CD4-positive, CD25-positive, alpha-beta regulatory T cell (primary cell): ENCODE data around the gene ARHGAP31. TPM values are rescaled to one million over a fixed set of nuclear protein-coding genes. Genes with fewer than 3 reads are reported as not detected.

ENCODE experiments used
- ATAC-seq, 2 donors: fragments of 150-1000 bp; cut with Tn5 transposase; one replicate each; pipeline ENCODE4 v1.10.0; 2021; ENCODE audit warnings: low read depth in 2 of 2, moderate number of reproducible peaks in 2 of 2, moderate library complexity in 1 of 2
- DNase-seq, 3 donors: peaks; one replicate each; pipeline versions ENCODE4 v3.0.0 to v3.0.0-alpha.2; 2012 to 2022; ENCODE audit warnings: mixed read lengths in 1 of 3
- H3K27ac ChIP-seq: one replicate; pipeline ENCODE4 v1.7.0; 2013; ENCODE audit warnings: mild to moderate bottlenecking, low read length; ENCODE audit not compliant: insufficient read depth, poor library complexity, severe bottlenecking
- H3K27me3 ChIP-seq: one replicate; pipeline ENCODE4 v1.7.0; 2013; ENCODE audit warnings: low read length; ENCODE audit not compliant: control insufficient read depth, insufficient read depth
- H3K36me3 ChIP-seq: one replicate; pipeline ENCODE4 v1.7.0; 2013; ENCODE audit warnings: mild to moderate bottlenecking, low read length, moderate library complexity; ENCODE audit not compliant: control insufficient read depth, insufficient read depth
- H3K4me1 ChIP-seq: 2 replicates; pipeline ENCODE4 v1.7.0; 2013; ENCODE audit warnings: mild to moderate bottlenecking, low read length; ENCODE audit not compliant: insufficient read depth, control insufficient read depth, poor library complexity, severe bottlenecking
- H3K4me3 ChIP-seq: one replicate; pipeline ENCODE4 v1.7.0; 2013; ENCODE audit warnings: low read depth, mild to moderate bottlenecking, low read length, moderate library complexity
- H3K9me3 ChIP-seq, 2 experiments: 1 replicate in 1 of 2; 2 replicates in 1 of 2; pipeline ENCODE4 v1.7.0; 2013; ENCODE audit warnings: low read length in 2 of 2, mild to moderate bottlenecking in 1 of 2, moderate library complexity in 1 of 2; ENCODE audit not compliant: control insufficient read depth in 2 of 2
- H3K27ac Mint-ChIP-seq, 3 donors: one replicate each; pipeline ENCODE4 v1.8.0; 2020 to 2022; ENCODE audit warnings: mild to moderate bottlenecking in 3 of 3, mixed read lengths in 3 of 3, moderate library complexity in 2 of 3
- H3K27me3 Mint-ChIP-seq: one replicate; pipeline ENCODE4 v1.8.0; 2022; ENCODE audit warnings: mild to moderate bottlenecking, mixed read lengths
- H3K36me3 Mint-ChIP-seq: one replicate; pipeline ENCODE4 v1.8.0; 2020; ENCODE audit warnings: mixed read lengths
- H3K4me1 Mint-ChIP-seq, 4 donors: one replicate each; pipeline ENCODE4 v1.8.0; 2020 to 2022; ENCODE audit warnings: mixed read lengths in 4 of 4, mild to moderate bottlenecking in 1 of 4
- H3K4me3 Mint-ChIP-seq, 4 donors: one replicate each; pipeline ENCODE4 v1.8.0; 2020 to 2022; ENCODE audit warnings: mild to moderate bottlenecking in 4 of 4, mixed read lengths in 4 of 4, moderate library complexity in 3 of 4
- H3K9me3 Mint-ChIP-seq, 7 donors: one replicate each; pipeline ENCODE4 v1.8.0; 2020 to 2022; ENCODE audit warnings: mixed read lengths in 7 of 7, mild to moderate bottlenecking in 3 of 7, moderate library complexity in 2 of 7
- polyA plus RNA-seq, 4 donors: library from polyadenylated mRNA; unstranded; fragments of 300-500 nt; fragmentation: Illumina TruSeq; gene quantifications; one replicate each; pipeline ENCODE4 v1.2.3, GENCODE V29; 2021
- total RNA-seq: library from RNA; stranded (reverse); gene quantifications from one replicate; pipeline ENCODE4 v1.2.3, GENCODE V29; 2022

The ARHGAP31 gene, protein sequence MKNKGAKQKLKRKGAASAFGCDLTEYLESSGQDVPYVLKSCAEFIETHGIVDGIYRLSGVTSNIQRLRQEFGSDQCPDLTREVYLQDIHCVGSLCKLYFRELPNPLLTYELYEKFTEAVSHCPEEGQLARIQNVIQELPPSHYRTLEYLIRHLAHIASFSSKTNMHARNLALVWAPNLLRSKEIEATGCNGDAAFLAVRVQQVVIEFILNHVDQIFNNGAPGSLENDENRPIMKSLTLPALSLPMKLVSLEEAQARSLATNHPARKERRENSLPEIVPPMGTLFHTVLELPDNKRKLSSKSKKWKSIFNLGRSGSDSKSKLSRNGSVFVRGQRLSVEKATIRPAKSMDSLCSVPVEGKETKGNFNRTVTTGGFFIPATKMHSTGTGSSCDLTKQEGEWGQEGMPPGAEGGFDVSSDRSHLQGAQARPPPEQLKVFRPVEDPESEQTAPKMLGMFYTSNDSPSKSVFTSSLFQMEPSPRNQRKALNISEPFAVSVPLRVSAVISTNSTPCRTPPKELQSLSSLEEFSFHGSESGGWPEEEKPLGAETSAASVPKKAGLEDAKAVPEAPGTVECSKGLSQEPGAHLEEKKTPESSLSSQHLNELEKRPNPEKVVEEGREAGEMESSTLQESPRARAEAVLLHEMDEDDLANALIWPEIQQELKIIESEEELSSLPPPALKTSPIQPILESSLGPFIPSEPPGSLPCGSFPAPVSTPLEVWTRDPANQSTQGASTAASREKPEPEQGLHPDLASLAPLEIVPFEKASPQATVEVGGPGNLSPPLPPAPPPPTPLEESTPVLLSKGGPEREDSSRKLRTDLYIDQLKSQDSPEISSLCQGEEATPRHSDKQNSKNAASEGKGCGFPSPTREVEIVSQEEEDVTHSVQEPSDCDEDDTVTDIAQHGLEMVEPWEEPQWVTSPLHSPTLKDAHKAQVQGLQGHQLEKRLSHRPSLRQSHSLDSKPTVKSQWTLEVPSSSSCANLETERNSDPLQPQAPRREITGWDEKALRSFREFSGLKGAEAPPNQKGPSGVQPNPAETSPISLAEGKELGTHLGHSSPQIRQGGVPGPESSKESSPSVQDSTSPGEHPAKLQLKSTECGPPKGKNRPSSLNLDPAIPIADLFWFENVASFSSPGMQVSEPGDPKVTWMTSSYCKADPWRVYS (N-terminal part only)
- 13.6 TPM for total RNA-seq
- 1 to 10 TPM; 2.6 to 5.1 (median 4.1) TPM for polyA plus RNA-seq

DNA sequence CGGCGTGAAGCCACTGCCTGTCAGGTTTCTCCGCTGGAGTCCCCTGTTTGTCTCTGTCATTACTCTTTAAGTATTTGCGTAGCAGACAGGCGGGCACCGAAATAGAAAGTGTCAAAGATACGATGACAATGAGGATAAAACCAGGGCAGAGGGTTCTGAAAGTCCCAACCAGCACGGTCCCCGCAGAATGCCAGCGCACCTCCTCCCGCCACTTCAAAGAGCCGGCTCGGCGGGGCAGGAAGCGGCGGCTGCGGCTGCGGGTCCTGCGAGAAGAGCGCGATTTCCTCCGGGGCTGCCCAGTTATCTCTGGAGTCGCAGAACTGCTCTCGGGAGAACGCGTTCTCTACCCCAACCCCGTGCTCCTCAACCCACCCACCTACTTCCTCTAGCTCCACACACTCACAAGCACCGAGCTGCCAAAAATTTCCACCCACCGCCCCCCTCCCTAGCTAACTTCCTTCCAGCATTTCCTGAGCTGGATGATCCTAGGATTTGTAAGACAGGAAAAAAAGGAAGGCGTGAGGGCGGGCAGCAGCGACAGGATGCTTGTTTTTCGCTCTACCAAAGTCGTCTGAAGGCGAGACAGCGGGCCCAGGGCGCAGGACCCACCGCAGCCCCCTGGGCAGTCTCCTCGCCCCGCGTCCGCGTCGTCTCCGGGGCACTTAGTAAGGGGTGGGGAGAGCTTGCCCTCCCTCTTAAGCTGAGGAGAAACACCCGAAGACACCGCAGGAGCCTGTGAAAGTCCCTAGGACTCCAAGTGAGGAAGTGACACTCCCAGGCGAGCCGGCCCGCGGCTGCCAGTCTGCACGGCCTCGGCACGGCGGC, at the start of gene ARHGAP31:
ARHGAP31 (plus strand) TSS at position 513 of the 825 bp plus-strand sequence. CDS start 522 bp downstream, outside the sequence.
- Mint-ChIP-seq H3K27me3 (no peaks in the 10 kb centered on the region), H3K27ac (peak within 1 kb of the TSS; percentile 96 to 98 (median 98)), H3K4me3 (peak within 1 kb of the TSS; percentile 95 to 99 (median 97)), H3K4me1 (peaks cover 31 to 65% (median 46%) of the 10 kb centered on the region in 4 donors), H3K36me3 (peaks cover 3% of the 10 kb centered on the region), H3K9me3 (peaks cover 0 to 1% (median 0%) of the 10 kb centered on the region in 7 donors)
- peak within 1 kb of the TSS; percentile 97 for H3K27ac ChIP-seq
- ATAC-seq (peak; percentile 54 to 55), DNase-seq (peak; percentile 80 to 86 (median 81))
- H3K36me3 ChIP-seq = peaks cover 2% of the 10 kb centered on the region
- H3K4me3 ChIP-seq = peak within 1 kb of the TSS; percentile 93
- H3K27me3 ChIP-seq = no peaks in the 10 kb centered on the region
- H3K4me1 ChIP-seq = peaks cover 44% of the 10 kb centered on the region
- no peaks in the 10 kb centered on the region for H3K9me3 ChIP-seq

DNA sequence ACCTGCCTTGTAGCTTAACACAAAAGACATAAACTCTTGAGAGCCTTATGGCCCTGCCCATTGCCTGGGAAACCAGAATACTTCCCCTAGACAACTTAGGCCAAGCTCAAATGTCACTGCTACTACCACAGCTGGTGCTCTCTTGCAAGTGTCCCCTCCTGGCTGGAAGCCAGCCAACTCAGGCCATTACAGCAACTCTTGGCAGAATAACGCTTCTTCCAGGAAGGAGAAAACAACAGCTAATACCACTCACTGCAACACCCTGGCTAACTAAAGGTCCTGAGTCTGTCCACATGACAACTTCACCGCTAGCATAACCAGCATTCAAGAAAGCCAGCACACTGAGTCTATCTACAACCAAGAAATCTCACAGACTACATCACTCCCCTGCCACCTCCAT, 48.4 kb upstream of the ARHGAP31 start:
- Mint-ChIP-seq H3K9me3 (peaks cover 0 to 25% (median 13%) of the 10 kb centered on the region in 7 donors), H3K27me3 (peaks cover 29% of the 10 kb centered on the region), H3K4me3 (no peak overlapping the region), H3K36me3 (peaks cover 8% of the 10 kb centered on the region), H3K27ac (no peak overlapping the region), H3K4me1 (peaks cover 0 to 8% (median 2%) of the 10 kb centered on the region in 4 donors)
- H3K9me3 ChIP-seq = peaks cover 11 to 13% of the 10 kb centered on the region in 2 experiments
- no peak for ATAC-seq
- H3K36me3 ChIP-seq = no peaks in the 10 kb centered on the region
- no peak overlapping the region for H3K27ac ChIP-seq
- peaks cover 7% of the 10 kb centered on the region for H3K27me3 ChIP-seq
- peaks cover 8% of the 10 kb centered on the region for H3K4me1 ChIP-seq
- H3K4me3 ChIP-seq = no peak overlapping the region
- DNase-seq = no peak

GRCh38 chr3:119255214-119255613, 39.0 kb upstream of the ARHGAP31 start:
- Histone ChIP-seq H3K4me3 (no peak overlapping the region), H3K36me3 (no peaks in the 10 kb centered on the region), H3K27ac (no peak overlapping the region), H3K9me3 (no peaks in the 10 kb centered on the region), H3K27me3 (peaks cover 3% of the 10 kb centered on the region), H3K4me1 (no peaks in the 10 kb centered on the region)
- no peak overlapping the region for H3K27ac Mint-ChIP-seq
- no peak for DNase-seq
- H3K4me3 Mint-ChIP-seq = no peak overlapping the region
- H3K27me3 Mint-ChIP-seq = peaks cover 44% of the 10 kb centered on the region
- no peaks in the 10 kb centered on the region for H3K4me1 Mint-ChIP-seq
- peaks cover 0 to 4% (median 0%) of the 10 kb centered on the region in 7 donors for H3K9me3 Mint-ChIP-seq
- H3K36me3 Mint-ChIP-seq = no peaks in the 10 kb centered on the region
- no peak for ATAC-seq

- no peaks in the 10 kb centered on the region for H3K36me3 Mint-ChIP-seq
- H3K4me3 Mint-ChIP-seq = no peak overlapping the region
- H3K27me3 Mint-ChIP-seq = peaks cover 41% of the 10 kb centered on the region
- peaks cover 0 to 4% (median 0%) of the 10 kb centered on the region in 7 donors for H3K9me3 Mint-ChIP-seq
- no peak for DNase-seq
- Histone ChIP-seq H3K27me3 (peaks cover 5% of the 10 kb centered on the region), H3K4me3 (no peak overlapping the region), H3K27ac (no peak overlapping the region), H3K36me3 (no peaks in the 10 kb centered on the region), H3K4me1 (no peaks in the 10 kb centered on the region), H3K9me3 (no peaks in the 10 kb centered on the region)
- no peak for ATAC-seq
- H3K27ac Mint-ChIP-seq = no peak overlapping the region
- H3K4me1 Mint-ChIP-seq = no peaks in the 10 kb centered on the region
These were observed 37.1 kb upstream of the ARHGAP31 start for GRCh38 chr3:119257111-119257510.

DNA sequence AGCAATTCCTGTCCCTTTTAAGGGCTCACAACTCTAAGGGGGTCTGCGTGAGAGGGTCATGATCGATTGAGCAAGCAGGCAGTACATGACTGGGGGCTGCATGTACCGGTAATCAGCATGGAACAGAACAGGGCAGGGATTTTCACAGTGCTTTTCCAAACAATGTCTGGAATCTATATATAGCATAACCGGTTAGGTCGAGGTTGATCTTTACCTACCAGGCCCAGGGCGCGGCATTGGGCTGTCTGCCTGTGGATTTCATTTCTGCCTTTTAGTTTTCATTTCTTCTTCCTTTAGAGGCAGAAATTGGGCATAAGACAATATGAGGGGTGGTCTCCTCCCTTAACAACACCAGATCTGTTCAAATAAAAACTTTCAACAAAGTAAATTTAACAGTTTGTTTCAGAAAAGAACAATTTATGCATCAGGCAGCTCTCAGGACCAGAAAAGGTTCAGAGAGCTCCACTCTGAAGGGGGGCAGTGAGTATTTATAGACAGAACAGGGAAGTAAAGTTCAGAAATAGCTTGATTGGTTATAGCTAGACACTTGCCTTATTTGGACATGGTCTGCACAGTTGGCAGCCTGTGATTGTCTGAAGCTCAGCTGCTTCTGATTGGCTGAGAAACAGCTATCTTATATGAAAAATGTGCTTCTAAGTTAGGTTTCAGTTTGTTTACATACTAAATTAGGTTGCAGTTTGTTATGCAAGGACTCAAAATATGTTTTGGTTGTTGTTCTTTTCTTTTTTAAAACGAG, 36.4 kb upstream of the ARHGAP31 start:
- Histone ChIP-seq H3K27ac (no peak overlapping the region), H3K4me1 (no peaks in the 10 kb centered on the region), H3K27me3 (peaks cover 5% of the 10 kb centered on the region), H3K36me3 (no peaks in the 10 kb centered on the region), H3K9me3 (no peaks in the 10 kb centered on the region), H3K4me3 (no peak overlapping the region)
- Mint-ChIP-seq H3K9me3 (peaks cover 0 to 4% (median 0%) of the 10 kb centered on the region in 7 donors), H3K4me3 (no peak overlapping the region), H3K27ac (peak overlapping the region in 2 of 3 donors; percentile 13 to 71), H3K27me3 (peaks cover 43% of the 10 kb centered on the region), H3K4me1 (no peaks in the 10 kb centered on the region), H3K36me3 (no peaks in the 10 kb centered on the region)
- DNase-seq (peak in 1 of 3 donors; percentile 7), ATAC-seq (no peak)

DNA sequence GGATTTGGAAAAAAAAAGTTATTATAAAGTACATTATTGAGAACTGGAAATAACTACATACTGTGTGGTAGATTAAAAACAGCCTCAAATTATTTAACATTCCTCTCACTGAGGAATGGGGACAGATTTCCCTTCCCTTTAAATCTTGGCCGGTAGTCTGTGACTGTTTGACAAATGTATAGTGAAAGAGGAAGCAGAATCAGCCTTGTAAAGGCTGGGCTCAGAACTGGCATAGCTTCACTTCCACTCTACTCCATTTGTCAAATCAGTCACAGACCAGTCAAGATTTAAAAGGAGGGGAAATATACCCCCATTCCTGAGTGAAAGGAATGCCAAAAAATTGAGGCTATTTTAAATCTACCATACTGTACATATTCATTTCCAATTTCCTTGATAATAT, 35.3 kb upstream of the ARHGAP31 start:
- H3K9me3 Mint-ChIP-seq = peaks cover 0 to 4% (median 0%) of the 10 kb centered on the region in 7 donors
- Histone ChIP-seq H3K36me3 (no peaks in the 10 kb centered on the region), H3K4me3 (no peak overlapping the region), H3K9me3 (no peaks in the 10 kb centered on the region), H3K27me3 (peaks cover 5% of the 10 kb centered on the region), H3K27ac (no peak overlapping the region), H3K4me1 (no peaks in the 10 kb centered on the region)
- no peaks in the 10 kb centered on the region for H3K4me1 Mint-ChIP-seq
- no peak overlapping the region for H3K4me3 Mint-ChIP-seq
- DNase-seq = no peak
- peaks cover 48% of the 10 kb centered on the region for H3K27me3 Mint-ChIP-seq
- no peaks in the 10 kb centered on the region for H3K36me3 Mint-ChIP-seq
- ATAC-seq = no peak
- no peak overlapping the region for H3K27ac Mint-ChIP-seq
